Nephron (organoid): ENCODE results near the gene SIKE1.
"Not testable (repeated sequence)": the region's sequence is repeated elsewhere in the genome, so short reads cannot be mapped to it uniquely, and the experiment has no call there.

Experiments used
- H3K27ac Mint-ChIP-seq, 3 experiments: 2 replicates each; pipeline ENCODE4 v1.8.0; 2020; ENCODE audit warnings: mixed read lengths in 3 of 3, mild to moderate bottlenecking in 2 of 3, moderate library complexity in 1 of 3
- H3K27me3 Mint-ChIP-seq: 2 replicates; pipeline ENCODE4 v1.8.0; 2021; ENCODE audit warnings: low read depth, mild to moderate bottlenecking, moderate library complexity, mixed read lengths
- H3K36me3 Mint-ChIP-seq: 2 replicates; pipeline ENCODE4 v1.8.0; 2020; ENCODE audit warnings: low read depth, mixed read lengths
- H3K4me1 Mint-ChIP-seq: 2 replicates; pipeline ENCODE4 v1.8.0; 2020; ENCODE audit warnings: mixed read lengths
- H3K4me3 Mint-ChIP-seq, 3 experiments: 2 replicates each; pipeline ENCODE4 v1.8.0; 2020; ENCODE audit warnings: mild to moderate bottlenecking in 3 of 3, mixed read lengths in 3 of 3, moderate library complexity in 2 of 3
- H3K9me3 Mint-ChIP-seq: 2 replicates; pipeline ENCODE4 v1.8.0; 2020; ENCODE audit warnings: mixed read lengths
- CTCF ChIP-seq, 3 experiments: fragments of 200-600 bp; sonication (generic); IDR thresholded peaks; one replicate each; pipeline ENCODE4 v1.5.0; 2021; ENCODE audit warnings: antibody characterized with exemption in 3 of 3; ENCODE audit not compliant: unreplicated experiment in 3 of 3

The SIKE1 gene

GRCh38 chr1:114780344-114781226, at the start of gene SIKE1:
TSS of gene SIKE1 (minus strand) at chr1:114780685. CDS start at chr1:114780607, 78 bp downstream.
- no peak for TF ChIP-seq CTCF (IDR thresholded peaks at IDR 0.05; ENCODE audit: unreplicated experiment in 3 of 3)

GRCh38 chr1:114830075-114830474, 49.6 kb upstream of the SIKE1 start:
- H3K27me3 Mint-ChIP-seq, H3K9me3 Mint-ChIP-seq, H3K36me3 Mint-ChIP-seq, H3K27ac Mint-ChIP-seq, H3K4me1 Mint-ChIP-seq, H3K4me3 Mint-ChIP-seq: not testable (repeated sequence)

More at GRCh38 chr1:114780344-114781226, at the start of gene SIKE1:
- Mint-ChIP-seq H3K36me3 (peaks cover 28% of the 10 kb centered on the region), H3K4me1 (peaks cover 22% of the 10 kb centered on the region), H3K9me3 (no peaks in the 10 kb centered on the region), H3K27me3 (peaks cover 10% of the 10 kb centered on the region), H3K27ac (peak within 1 kb of the TSS; percentile 99 to 100 (median 100)), H3K4me3 (peak within 1 kb of the TSS; percentile 100)

- Mint-ChIP-seq H3K4me3 (no peak overlapping the region), H3K4me1 (no peaks in the 10 kb centered on the region), H3K36me3 (no peaks in the 10 kb centered on the region), H3K27ac (no peak overlapping the region), H3K9me3 (peaks cover 9% of the 10 kb centered on the region), H3K27me3 (peaks cover 4% of the 10 kb centered on the region)
- no peak for TF ChIP-seq CTCF (IDR thresholded peaks at IDR 0.05; ENCODE audit: unreplicated experiment in 3 of 3)
These were observed 47.8 kb upstream of the SIKE1 start for GRCh38 chr1:114828251-114828650.

- no peaks in the 10 kb centered on the region for H3K27me3 Mint-ChIP-seq
- H3K36me3 Mint-ChIP-seq: no peaks in the 10 kb centered on the region
- H3K9me3 Mint-ChIP-seq: peaks cover 18% of the 10 kb centered on the region
- H3K27ac Mint-ChIP-seq: no peak overlapping the region
- TF ChIP-seq CTCF (IDR thresholded peaks at IDR 0.05; ENCODE audit: unreplicated experiment in 3 of 3): no peak
- no peaks in the 10 kb centered on the region for H3K4me1 Mint-ChIP-seq
- no peak overlapping the region for H3K4me3 Mint-ChIP-seq
These were observed 41.5 kb upstream of the SIKE1 start for GRCh38 chr1:114821978-114822377.

GRCh38 chr1:114820392-114820791, 39.9 kb upstream of the SIKE1 start:
- Mint-ChIP-seq H3K4me3 (no peak overlapping the region), H3K36me3 (no peaks in the 10 kb centered on the region), H3K4me1 (no peaks in the 10 kb centered on the region), H3K27me3 (no peaks in the 10 kb centered on the region), H3K27ac (no peak overlapping the region), H3K9me3 (peaks cover 18% of the 10 kb centered on the region)
- TF ChIP-seq CTCF (IDR thresholded peaks at IDR 0.05; ENCODE audit: unreplicated experiment in 3 of 3): no peak

GRCh38 chr1:114819869-114820268, 39.4 kb upstream of the SIKE1 start:
- H3K36me3 Mint-ChIP-seq: no peaks in the 10 kb centered on the region
- no peaks in the 10 kb centered on the region for H3K4me1 Mint-ChIP-seq
- H3K9me3 Mint-ChIP-seq: peaks cover 15% of the 10 kb centered on the region
- H3K4me3 Mint-ChIP-seq: no peak overlapping the region
- H3K27me3 Mint-ChIP-seq: no peaks in the 10 kb centered on the region
- TF ChIP-seq CTCF (IDR thresholded peaks at IDR 0.05; ENCODE audit: unreplicated experiment in 3 of 3): no peak
- H3K27ac Mint-ChIP-seq: no peak overlapping the region

GRCh38 chr1:114804449-114804848, 24.0 kb upstream of the SIKE1 start:
- not testable (repeated sequence) for H3K9me3 Mint-ChIP-seq, H3K27me3 Mint-ChIP-seq, H3K27ac Mint-ChIP-seq, H3K4me1 Mint-ChIP-seq, H3K4me3 Mint-ChIP-seq, H3K36me3 Mint-ChIP-seq
